A673 (cell line): ENCODE results near the gene TMEFF2.

Experiments used
- EZH2 ChIP-seq: fragments of 200-600 bp; sonication (generic); IDR thresholded peaks from 2 replicates; pipeline ENCODE4 v1.6.1; 2017; ENCODE audit warnings: borderline replicate concordance, low read depth, mild to moderate bottlenecking, mixed read lengths, antibody characterized with exemption, low read length; ENCODE audit not compliant: poor library complexity, severe bottlenecking
- TF ChIP-seq, protein P1 (sequence below): fragments of 300-800, 200-600 bp; sonication (generic); conservative IDR thresholded peaks from 2 replicates; pipeline ENCODE4 v1.5.1; 2017; ENCODE audit warnings: low read depth, mild to moderate bottlenecking, antibody characterized with exemption, low read length, moderate library complexity, mixed read lengths

- TF ChIP-seq, protein P1, sequence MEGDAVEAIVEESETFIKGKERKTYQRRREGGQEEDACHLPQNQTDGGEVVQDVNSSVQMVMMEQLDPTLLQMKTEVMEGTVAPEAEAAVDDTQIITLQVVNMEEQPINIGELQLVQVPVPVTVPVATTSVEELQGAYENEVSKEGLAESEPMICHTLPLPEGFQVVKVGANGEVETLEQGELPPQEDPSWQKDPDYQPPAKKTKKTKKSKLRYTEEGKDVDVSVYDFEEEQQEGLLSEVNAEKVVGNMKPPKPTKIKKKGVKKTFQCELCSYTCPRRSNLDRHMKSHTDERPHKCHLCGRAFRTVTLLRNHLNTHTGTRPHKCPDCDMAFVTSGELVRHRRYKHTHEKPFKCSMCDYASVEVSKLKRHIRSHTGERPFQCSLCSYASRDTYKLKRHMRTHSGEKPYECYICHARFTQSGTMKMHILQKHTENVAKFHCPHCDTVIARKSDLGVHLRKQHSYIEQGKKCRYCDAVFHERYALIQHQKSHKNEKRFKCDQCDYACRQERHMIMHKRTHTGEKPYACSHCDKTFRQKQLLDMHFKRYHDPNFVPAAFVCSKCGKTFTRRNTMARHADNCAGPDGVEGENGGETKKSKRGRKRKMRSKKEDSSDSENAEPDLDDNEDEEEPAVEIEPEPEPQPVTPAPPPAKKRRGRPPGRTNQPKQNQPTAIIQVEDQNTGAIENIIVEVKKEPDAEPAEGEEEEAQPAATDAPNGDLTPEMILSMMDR = peak; percentile 64
- TF ChIP-seq EZH2 = no peak
These were observed 2.6 kb upstream of the TMEFF2 start for GRCh38 chr2:192197357-192197756.
